Suprapubic skin (tissue), 4 donors: ENCODE measurements around the gene ZC3H12A. TPM values are rescaled to one million over a fixed set of nuclear protein-coding genes. Genes with fewer than 3 reads are reported as not detected.
A peak's percentile ranks its signal among the peaks of the same experiment; 100 is the strongest.

Source experiments
- DNase-seq, 2 donors: peaks; one replicate each; pipeline ENCODE4 v3.0.0-alpha.2; 2019; ENCODE audit warnings: low spot score in 2 of 2
- H3K27ac ChIP-seq: fragments of 200-600 bp; sonication (generic); one replicate; pipeline ENCODE4 v1.5.1; 2019
- H3K27me3 ChIP-seq: fragments of 200-600 bp; sonication (generic); one replicate; pipeline ENCODE4 v1.5.1; 2019
- H3K36me3 ChIP-seq: fragments of 200-600 bp; sonication (generic); one replicate; pipeline ENCODE4 v1.5.1; 2019
- H3K4me1 ChIP-seq: fragments of 200-600 bp; sonication (generic); one replicate; pipeline ENCODE4 v1.5.1; 2019
- H3K4me3 ChIP-seq: fragments of 200-600 bp; sonication (generic); one replicate; pipeline ENCODE4 v1.5.1; 2019; ENCODE audit warnings: mild to moderate bottlenecking
- H3K9me3 ChIP-seq: fragments of 200-600 bp; sonication (generic); one replicate; pipeline ENCODE4 v1.5.1; 2019
- EP300 ChIP-seq: sonication (generic); formaldehyde crosslinking; IDR thresholded peaks from one replicate; pipeline ENCODE4 v1.6.1; 2017; ENCODE audit warnings: antibody characterized with exemption
- POLR2A ChIP-seq, 2 donors: fragments of 450-650 bp; IDR thresholded peaks; one replicate each; pipeline ENCODE4 v1.6.1; 2017; ENCODE audit warnings: antibody characterized with exemption in 2 of 2, mild to moderate bottlenecking in 2 of 2, moderate library complexity in 2 of 2
- POLR2AphosphoS5 ChIP-seq, 3 donors: sonication (generic); formaldehyde crosslinking; IDR thresholded peaks; one replicate each; pipeline ENCODE4 v1.6.1; 2017; ENCODE audit warnings: antibody characterized with exemption in 3 of 3
- WGBS: methylation state at CpG from one replicate; pipeline ENCODE4 v1.1.5; 2018; 5-methylcytosine and 5-hydroxymethylcytosine counted together
- total RNA-seq, 4 donors: library from RNA; depleted of rRNA; stranded (reverse); fragments of >200 nt; gene quantifications; one replicate each; pipeline ENCODE4 v1.1.0, GENCODE V29; 2016
- TF ChIP-seq, protein P1 (sequence below), 2 donors: fragments of 200-600 bp in 1 of 2; fragments of 450-650 bp in 1 of 2; sonication (generic) in 1 of 2; IDR thresholded peaks; one replicate each; pipeline ENCODE4 v1.5.1; 2016 to 2019; ENCODE audit warnings: antibody characterized with exemption in 2 of 2, mild to moderate bottlenecking in 1 of 2, moderate library complexity in 1 of 2

Gene ZC3H12A
- total RNA-seq, 4 donors from 2014 or later: 47.7 to 107 (median 56.1) TPM

DNA sequence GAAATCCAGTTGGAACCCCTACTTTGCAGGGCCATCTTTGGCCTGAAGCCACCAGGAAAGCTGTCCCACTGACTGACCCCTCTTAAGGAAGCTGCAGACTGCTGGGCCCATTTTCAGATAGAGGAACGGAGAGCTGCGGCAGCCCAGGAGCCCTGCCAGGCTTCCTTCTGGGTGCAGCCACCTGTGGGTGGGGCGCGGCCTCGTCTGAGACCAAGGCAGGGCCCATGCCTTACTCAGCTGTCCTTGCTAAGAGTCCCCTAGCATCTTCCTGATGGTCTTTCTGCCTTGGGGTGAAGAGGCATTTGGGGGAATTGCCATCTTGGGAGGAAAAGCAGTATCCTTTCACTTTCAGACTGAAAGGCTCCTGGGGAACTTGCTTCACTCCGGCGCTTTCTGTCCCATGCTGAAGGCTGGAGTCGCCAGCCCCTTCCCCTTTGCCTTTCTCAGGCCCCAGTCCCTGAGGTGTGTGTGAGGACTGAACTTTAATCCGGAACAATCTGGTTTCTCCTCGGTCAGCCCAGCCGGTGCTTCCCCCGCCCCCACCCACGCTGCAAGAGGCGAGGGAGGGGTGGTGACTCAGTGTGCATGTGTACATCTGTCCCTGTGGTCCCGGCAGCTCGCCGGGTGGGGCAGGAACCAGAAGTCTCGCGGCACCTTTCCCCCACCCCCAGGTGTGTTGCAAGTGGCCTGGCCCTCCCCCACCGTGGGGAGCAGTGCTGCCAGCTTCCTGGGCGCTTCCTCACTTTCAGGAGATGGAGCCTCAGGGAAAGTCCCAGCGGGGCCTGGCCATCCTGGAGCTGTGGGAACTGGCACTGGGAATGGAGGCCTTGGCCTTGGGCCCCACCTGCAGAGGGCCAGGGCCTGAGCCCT lies 5.1 kb downstream of the ZC3H12A start:
- Histone ChIP-seq H3K27ac (peak overlapping the region; percentile 95), H3K36me3 (peaks cover 51% of the 10 kb centered on the region), H3K9me3 (no peaks in the 10 kb centered on the region), H3K27me3 (no peaks in the 10 kb centered on the region), H3K4me1 (peaks cover 82% of the 10 kb centered on the region), H3K4me3 (peak overlapping the region; percentile 81)
- 2% methylated on average over 8 of the region's 22 CpGs for WGBS
- peak; percentile 42 to 93 (median 78) for TF ChIP-seq POLR2AphosphoS5 (IDR thresholded peaks at IDR 0.05)
- TF ChIP-seq, protein P1, sequence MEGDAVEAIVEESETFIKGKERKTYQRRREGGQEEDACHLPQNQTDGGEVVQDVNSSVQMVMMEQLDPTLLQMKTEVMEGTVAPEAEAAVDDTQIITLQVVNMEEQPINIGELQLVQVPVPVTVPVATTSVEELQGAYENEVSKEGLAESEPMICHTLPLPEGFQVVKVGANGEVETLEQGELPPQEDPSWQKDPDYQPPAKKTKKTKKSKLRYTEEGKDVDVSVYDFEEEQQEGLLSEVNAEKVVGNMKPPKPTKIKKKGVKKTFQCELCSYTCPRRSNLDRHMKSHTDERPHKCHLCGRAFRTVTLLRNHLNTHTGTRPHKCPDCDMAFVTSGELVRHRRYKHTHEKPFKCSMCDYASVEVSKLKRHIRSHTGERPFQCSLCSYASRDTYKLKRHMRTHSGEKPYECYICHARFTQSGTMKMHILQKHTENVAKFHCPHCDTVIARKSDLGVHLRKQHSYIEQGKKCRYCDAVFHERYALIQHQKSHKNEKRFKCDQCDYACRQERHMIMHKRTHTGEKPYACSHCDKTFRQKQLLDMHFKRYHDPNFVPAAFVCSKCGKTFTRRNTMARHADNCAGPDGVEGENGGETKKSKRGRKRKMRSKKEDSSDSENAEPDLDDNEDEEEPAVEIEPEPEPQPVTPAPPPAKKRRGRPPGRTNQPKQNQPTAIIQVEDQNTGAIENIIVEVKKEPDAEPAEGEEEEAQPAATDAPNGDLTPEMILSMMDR (IDR thresholded peaks at IDR 0.05): no peak
- DNase-seq: peak; percentile 93 to 95

DNA sequence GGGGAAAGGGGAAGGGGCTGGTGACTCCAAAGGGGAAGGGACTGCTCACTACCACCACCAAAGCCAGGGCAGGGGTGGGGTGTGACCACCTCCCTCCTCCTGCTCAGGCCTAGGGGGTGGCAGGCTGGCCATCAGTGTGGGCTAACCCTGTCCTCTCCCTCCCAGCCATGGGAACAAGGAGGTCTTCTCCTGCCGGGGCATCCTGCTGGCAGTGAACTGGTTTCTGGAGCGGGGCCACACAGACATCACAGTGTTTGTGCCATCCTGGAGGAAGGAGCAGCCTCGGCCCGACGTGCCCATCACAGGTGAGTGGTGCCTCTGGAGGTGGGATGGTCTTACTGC lies 5.7 kb downstream of the ZC3H12A start:
- peaks cover 51% of the 10 kb centered on the region for H3K36me3 ChIP-seq
- no peaks in the 10 kb centered on the region for H3K27me3 ChIP-seq
- WGBS: no CpG with 5 or more reads among the region's 5 CpGs
- TF ChIP-seq POLR2AphosphoS5 (IDR thresholded peaks at IDR 0.05) (no peak), EP300 (no peak), POLR2A (IDR thresholded peaks at IDR 0.05) (no peak)
- TF ChIP-seq, protein P1 (IDR thresholded peaks at IDR 0.05): no peak
- H3K4me3 ChIP-seq: peak overlapping the region; percentile 81
- peak; percentile 72 to 78 for DNase-seq
- peaks cover 86% of the 10 kb centered on the region for H3K4me1 ChIP-seq
- no peaks in the 10 kb centered on the region for H3K9me3 ChIP-seq
- H3K27ac ChIP-seq: peak overlapping the region; percentile 95

DNA sequence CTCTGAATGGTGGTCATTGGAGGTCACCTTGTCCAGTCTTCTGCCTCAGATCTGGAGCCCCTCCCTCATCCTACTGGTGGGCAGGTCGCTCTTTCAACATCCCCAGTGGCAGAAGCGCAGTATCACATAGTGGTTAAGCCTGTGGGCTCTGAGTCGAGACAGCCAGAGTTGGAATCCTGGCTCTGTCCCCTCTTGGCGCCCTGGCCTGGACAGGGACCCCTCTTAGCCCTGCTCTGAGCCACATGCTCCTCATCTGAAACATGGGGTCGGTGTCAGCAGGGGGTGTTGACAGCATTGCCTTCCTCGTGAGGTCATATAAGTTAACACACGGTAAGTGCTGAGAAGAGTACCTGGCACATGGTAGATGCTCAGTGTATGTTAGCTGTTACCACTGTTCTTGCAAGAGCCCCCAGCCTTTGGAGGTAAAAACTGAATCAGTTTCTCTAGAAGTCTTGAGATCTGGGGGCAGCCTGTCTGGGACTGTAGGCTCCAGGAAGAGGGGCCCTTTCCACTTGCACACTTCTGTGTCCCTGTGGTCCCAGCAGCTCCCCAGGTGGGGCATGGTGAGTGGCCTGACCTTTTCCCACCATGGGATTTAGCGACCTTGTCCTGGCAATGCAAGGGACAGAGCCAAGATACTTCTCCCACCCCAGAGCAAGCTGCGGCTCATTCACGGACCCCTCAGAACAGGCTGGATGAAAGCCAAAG lies 6.4 kb downstream of the ZC3H12A start:
- H3K4me3 ChIP-seq: peak overlapping the region; percentile 81
- no peaks in the 10 kb centered on the region for H3K27me3 ChIP-seq
- H3K4me1 ChIP-seq: peaks cover 86% of the 10 kb centered on the region
- no peaks in the 10 kb centered on the region for H3K9me3 ChIP-seq
- WGBS: 91% methylated on average over 10 of the region's 10 CpGs
- H3K36me3 ChIP-seq: peaks cover 51% of the 10 kb centered on the region
- DNase-seq: peak in 1 of 2 donors; percentile 56
- TF ChIP-seq, protein P1 (IDR thresholded peaks at IDR 0.05): no peak
- TF ChIP-seq POLR2A (IDR thresholded peaks at IDR 0.05) (no peak), EP300 (no peak), POLR2AphosphoS5 (IDR thresholded peaks at IDR 0.05) (no peak)
- peak overlapping the region; percentile 95 for H3K27ac ChIP-seq

DNA sequence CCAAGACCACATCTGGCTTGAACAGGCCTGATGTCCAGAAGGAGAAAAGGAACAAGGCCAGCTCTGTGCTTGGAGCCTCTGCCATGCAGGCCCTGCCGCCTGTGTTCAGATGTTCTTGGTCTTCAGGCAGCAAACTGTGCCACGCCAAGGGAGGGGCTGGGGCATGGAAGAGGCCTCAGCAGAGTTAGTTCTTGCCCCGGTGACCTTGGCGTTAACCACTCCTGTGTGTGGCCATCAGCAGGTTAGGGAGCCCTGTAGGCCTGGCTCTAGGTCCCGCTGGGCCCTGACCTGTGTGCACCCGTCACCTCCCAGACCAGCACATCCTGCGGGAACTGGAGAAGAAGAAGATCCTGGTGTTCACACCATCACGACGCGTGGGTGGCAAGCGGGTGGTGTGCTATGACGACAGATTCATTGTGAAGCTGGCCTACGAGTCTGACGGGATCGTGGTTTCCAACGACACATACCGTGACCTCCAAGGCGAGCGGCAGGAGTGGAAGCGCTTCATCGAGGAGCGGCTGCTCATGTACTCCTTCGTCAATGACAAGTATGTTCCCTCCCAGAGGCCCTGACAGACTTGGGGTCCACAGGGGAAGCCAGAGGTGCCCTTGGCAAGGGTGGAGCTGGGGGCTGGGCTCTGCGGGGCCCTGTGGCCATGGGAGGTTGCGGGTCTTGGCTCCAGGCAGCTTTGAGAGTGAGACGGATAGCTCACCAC lies 7.1 kb downstream of the ZC3H12A start:
- WGBS: 85% methylated on average over 19 of the region's 26 CpGs
- Histone ChIP-seq H3K27ac (peak overlapping the region; percentile 95), H3K9me3 (no peaks in the 10 kb centered on the region), H3K4me1 (peaks cover 86% of the 10 kb centered on the region), H3K27me3 (no peaks in the 10 kb centered on the region), H3K36me3 (peaks cover 54% of the 10 kb centered on the region), H3K4me3 (no peak overlapping the region)
- TF ChIP-seq EP300: no peak
- no peak for TF ChIP-seq POLR2A (IDR thresholded peaks at IDR 0.05)
- TF ChIP-seq POLR2AphosphoS5 (IDR thresholded peaks at IDR 0.05): no peak
- TF ChIP-seq, protein P1 (IDR thresholded peaks at IDR 0.05): no peak
- peak; percentile 67 to 77 for DNase-seq
